Liver (tissue), 9 donors: ENCODE results near the gene WWP2. TPM values are rescaled to one million over a fixed set of nuclear protein-coding genes. Genes with fewer than 3 reads are reported as not detected.

Source experiments
- DNase-seq: peaks from one replicate; pipeline ENCODE4 v3.0.0-alpha.2; 2017; ENCODE audit warnings: low spot score
- H3K27ac ChIP-seq, 2 donors: one replicate each; pipeline ENCODE4 v1.7.0; 2013; ENCODE audit warnings: inconsistent platforms in 2 of 2, low read length in 2 of 2, control low read depth in 1 of 2, low read depth in 1 of 2, mild to moderate bottlenecking in 1 of 2
- H3K27me3 ChIP-seq, 4 donors: one replicate each; pipeline versions ENCODE4 v1.6.1 to v1.7.0; 2013; ENCODE audit warnings: low read length in 3 of 4, inconsistent platforms in 1 of 4, mild to moderate bottlenecking in 1 of 4, moderate library complexity in 1 of 4; ENCODE audit not compliant: control insufficient read depth in 4 of 4, insufficient read depth in 4 of 4
- H3K36me3 ChIP-seq, 4 donors: one replicate each; pipeline versions ENCODE4 v1.6.1 to v1.7.0; 2013; ENCODE audit warnings: low read length in 3 of 4, mild to moderate bottlenecking in 3 of 4, low read depth in 1 of 4, moderate library complexity in 1 of 4; ENCODE audit not compliant: control insufficient read depth in 4 of 4, insufficient read depth in 3 of 4
- H3K4me1 ChIP-seq, 4 donors: one replicate each; pipeline versions ENCODE4 v1.6.1 to v1.7.0; 2013; ENCODE audit warnings: low read length in 3 of 4, mild to moderate bottlenecking in 3 of 4, moderate library complexity in 1 of 4; ENCODE audit not compliant: control insufficient read depth in 4 of 4, insufficient read depth in 4 of 4
- H3K4me3 ChIP-seq, 3 donors: one replicate each; pipeline versions ENCODE4 v1.6.1 to v1.7.0; 2013; ENCODE audit warnings: low read length in 3 of 3, control low read depth in 1 of 3, low read depth in 1 of 3, mild to moderate bottlenecking in 1 of 3
- H3K9ac ChIP-seq, 2 donors: one replicate each; pipeline ENCODE4 v1.7.0; 2013; ENCODE audit warnings: low read length in 2 of 2, mild to moderate bottlenecking in 2 of 2, moderate library complexity in 2 of 2, control low read depth in 1 of 2, low read depth in 1 of 2
- H3K9me3 ChIP-seq, 4 donors: one replicate each; pipeline versions ENCODE4 v1.6.1 to v1.7.0; 2013; ENCODE audit warnings: low read length in 3 of 4; ENCODE audit not compliant: control insufficient read depth in 4 of 4
- ATF3 ChIP-seq: IDR thresholded peaks from 2 replicates; pipeline ENCODE4 v1.6.1; 2016; ENCODE audit warnings: antibody characterized with exemption
- CTCF ChIP-seq: fragments of 150-350 bp; IDR thresholded peaks from 2 replicates; pipeline ENCODE4 v1.5.1; 2017; ENCODE audit warnings: improper control_type of control experiment, low read depth, low read length; ENCODE audit not compliant: missing input control
- EGR1 ChIP-seq, 2 donors: IDR thresholded peaks; 2 replicates each; pipeline ENCODE4 v1.6.1; 2016 to 2018; ENCODE audit warnings: antibody characterized with exemption in 2 of 2, low read depth in 2 of 2
- GABPA ChIP-seq, 2 donors: IDR thresholded peaks in 1 of 2; conservative IDR thresholded peaks in 1 of 2; 2 replicates each; pipeline ENCODE4 v1.6.1; 2016; ENCODE audit warnings: antibody characterized with exemption in 2 of 2, mild to moderate bottlenecking in 1 of 2, moderate library complexity in 1 of 2
- HNF4A ChIP-seq, 2 donors: conservative IDR thresholded peaks; 2 replicates each; pipeline ENCODE4 v1.6.1; 2016; ENCODE audit warnings: antibody characterized with exemption in 2 of 2, mild to moderate bottlenecking in 2 of 2
- HNF4G ChIP-seq: IDR thresholded peaks from 2 replicates; pipeline ENCODE4 v1.6.1; 2016; ENCODE audit warnings: antibody characterized with exemption
- MAX ChIP-seq: IDR thresholded peaks from 2 replicates; pipeline ENCODE4 v1.6.1; 2016; ENCODE audit warnings: antibody characterized with exemption
- NR2F2 ChIP-seq: IDR thresholded peaks from 2 replicates; pipeline ENCODE4 v1.6.1; 2016; ENCODE audit warnings: antibody characterized with exemption
- RAD21 ChIP-seq, 2 donors: IDR thresholded peaks; 2 replicates each; pipeline ENCODE4 v1.6.1; 2016; ENCODE audit warnings: antibody characterized with exemption in 2 of 2, mild to moderate bottlenecking in 2 of 2
- REST ChIP-seq: IDR thresholded peaks from 2 replicates; pipeline ENCODE4 v1.6.1; 2016; ENCODE audit warnings: antibody characterized with exemption, mild to moderate bottlenecking
- RXRA ChIP-seq, 2 donors: IDR thresholded peaks; 2 replicates each; pipeline ENCODE4 v1.6.1; 2017 to 2018; ENCODE audit warnings: antibody characterized with exemption in 2 of 2, mild to moderate bottlenecking in 1 of 2
- SP1 ChIP-seq: IDR thresholded peaks from 2 replicates; pipeline ENCODE4 v1.6.1; 2018; ENCODE audit warnings: antibody characterized with exemption, mild to moderate bottlenecking
- TAF1 ChIP-seq: conservative IDR thresholded peaks from 2 replicates; pipeline ENCODE4 v1.6.1; 2016; ENCODE audit warnings: antibody characterized with exemption, mild to moderate bottlenecking
- YY1 ChIP-seq: IDR thresholded peaks from 2 replicates; pipeline ENCODE4 v1.6.1; 2016; ENCODE audit warnings: antibody characterized with exemption, mild to moderate bottlenecking
- ZBTB33 ChIP-seq: IDR thresholded peaks from 2 replicates; pipeline ENCODE4 v1.6.1; 2016; ENCODE audit warnings: antibody characterized with exemption
- WGBS: extraction: QIAGEN DNeasy Blood & Tissue Kit; methylation state at CpG from one replicate; pipeline ENCODE4 v1.1.7; 2013; 5-methylcytosine and 5-hydroxymethylcytosine counted together
- polyA plus RNA-seq, 2 donors: library from polyadenylated mRNA; stranded (reverse) in 1 of 2; unstranded in 1 of 2; fragments of 200-250 nt in 1 of 2; fragments of >200 nt in 1 of 2; fragmentation: Nextera tagmentation in 1 of 2; extraction: Ambion mirVana in 1 of 2; gene quantifications; one replicate each; pipeline versions ENCODE4 v1.2.1 to v1.2.3, GENCODE V29; 2013 to 2015
- total RNA-seq, 2 donors: library from RNA; depleted of rRNA; stranded (reverse); fragments of >200 nt; gene quantifications; one replicate each; pipeline ENCODE4 v1.2.3, GENCODE V29; 2014
- donor health status: healthy.
- donor health status: healthy.
- donor health status: healthy.
- donor health status: healthy.
- donor health status: healthy.

Gene WWP2
- total and polyA plus RNA-seq, 4 donors = 8.6 to 22.7 (median 13.6) TPM

- Histone ChIP-seq H3K27me3 (no peaks in the 10 kb centered on the region), H3K4me3 (no peak overlapping the region), H3K27ac (no peak overlapping the region), H3K9me3 (no peaks in the 10 kb centered on the region), H3K4me1 (peaks cover 0 to 15% (median 6%) of the 10 kb centered on the region in 4 donors), H3K9ac (no peak overlapping the region), H3K36me3 (peaks cover 0 to 4% (median 0%) of the 10 kb centered on the region in 4 donors)
- DNase-seq = no peak
- 91% methylated on average over 15 of the region's 15 CpGs for WGBS
- TF ChIP-seq HNF4G (no peak), ATF3 (no peak), GABPA (IDR thresholded peaks at IDR 0.05 in 1 of 2, conservative IDR thresholded peaks at IDR 0.05 in 1 of 2) (no peak), TAF1 (no peak), RXRA (IDR thresholded peaks at IDR 0.05) (no peak), SP1 (no peak), REST (no peak), CTCF (no peak), HNF4A (conservative IDR thresholded peaks at IDR 0.05) (no peak), YY1 (no peak), MAX (no peak), EGR1 (IDR thresholded peaks at IDR 0.05; ENCODE audit: low read depth in 2 of 2) (no peak), NR2F2 (no peak), ZBTB33 (no peak)
These were observed 58.9 kb downstream of the WWP2 start for GRCh38 chr16:69820926-69821541.

- Histone ChIP-seq H3K36me3 (peaks cover 0 to 4% (median 0%) of the 10 kb centered on the region in 4 donors), H3K9me3 (no peaks in the 10 kb centered on the region), H3K9ac (no peak overlapping the region), H3K4me1 (peaks cover 0 to 15% (median 6%) of the 10 kb centered on the region in 4 donors), H3K27ac (no peak overlapping the region), H3K27me3 (no peaks in the 10 kb centered on the region), H3K4me3 (no peak overlapping the region)
- WGBS = 95% methylated on average over 6 of the region's 6 CpGs
- no peak for DNase-seq
- TF ChIP-seq GABPA (IDR thresholded peaks at IDR 0.05 in 1 of 2, conservative IDR thresholded peaks at IDR 0.05 in 1 of 2) (no peak), YY1 (no peak), RAD21 (IDR thresholded peaks at IDR 0.05) (no peak), ATF3 (no peak), ZBTB33 (no peak), CTCF (no peak), EGR1 (IDR thresholded peaks at IDR 0.05; ENCODE audit: low read depth in 2 of 2) (no peak)
These were observed 59.7 kb downstream of the WWP2 start for GRCh38 chr16:69821844-69822173.
